Transverse colon (tissue), 3 donors: ENCODE data around the gene PLCZ1.

Experiments used
- POLR2A ChIP-seq: fragments of 450-650 bp; IDR thresholded peaks from one replicate; pipeline ENCODE4 v1.6.1; 2016; ENCODE audit warnings: antibody characterized with exemption, mild to moderate bottlenecking, moderate library complexity
- TF ChIP-seq, protein P1 (sequence below), 5 experiments: fragments of 200-600 bp in 3 of 5; fragments of 450-650 bp in 2 of 5; sonication (generic) in 3 of 5; IDR thresholded peaks; 1 replicate in 2 of 5; 2 replicates in 3 of 5; pipeline ENCODE4 v1.5.1; 2016 to 2017; ENCODE audit warnings: antibody characterized with exemption in 5 of 5, inconsistent platforms in 3 of 5, mild to moderate bottlenecking in 2 of 5, moderate library complexity in 1 of 5

DNA sequence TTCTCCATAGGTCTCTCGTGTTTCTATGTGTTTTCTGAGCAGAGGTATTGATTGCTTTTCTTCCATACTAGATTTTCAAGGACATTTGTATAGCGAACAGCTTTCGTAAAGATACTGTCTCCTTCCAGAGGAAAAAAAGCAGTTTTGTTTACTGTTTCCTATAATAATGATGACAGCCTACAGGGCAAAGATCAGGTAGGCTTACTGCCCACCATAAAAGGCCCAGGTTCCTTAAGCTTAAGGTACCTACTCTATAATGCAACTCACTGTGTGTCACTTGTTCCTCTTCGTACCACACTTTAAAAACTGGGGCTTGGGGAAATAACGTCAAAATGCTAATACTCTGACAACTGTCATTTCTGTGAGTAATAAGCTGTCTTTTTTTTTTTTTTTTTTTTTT lies 6.7 kb downstream of the PLCZ1 start:
- TF ChIP-seq, protein P1, sequence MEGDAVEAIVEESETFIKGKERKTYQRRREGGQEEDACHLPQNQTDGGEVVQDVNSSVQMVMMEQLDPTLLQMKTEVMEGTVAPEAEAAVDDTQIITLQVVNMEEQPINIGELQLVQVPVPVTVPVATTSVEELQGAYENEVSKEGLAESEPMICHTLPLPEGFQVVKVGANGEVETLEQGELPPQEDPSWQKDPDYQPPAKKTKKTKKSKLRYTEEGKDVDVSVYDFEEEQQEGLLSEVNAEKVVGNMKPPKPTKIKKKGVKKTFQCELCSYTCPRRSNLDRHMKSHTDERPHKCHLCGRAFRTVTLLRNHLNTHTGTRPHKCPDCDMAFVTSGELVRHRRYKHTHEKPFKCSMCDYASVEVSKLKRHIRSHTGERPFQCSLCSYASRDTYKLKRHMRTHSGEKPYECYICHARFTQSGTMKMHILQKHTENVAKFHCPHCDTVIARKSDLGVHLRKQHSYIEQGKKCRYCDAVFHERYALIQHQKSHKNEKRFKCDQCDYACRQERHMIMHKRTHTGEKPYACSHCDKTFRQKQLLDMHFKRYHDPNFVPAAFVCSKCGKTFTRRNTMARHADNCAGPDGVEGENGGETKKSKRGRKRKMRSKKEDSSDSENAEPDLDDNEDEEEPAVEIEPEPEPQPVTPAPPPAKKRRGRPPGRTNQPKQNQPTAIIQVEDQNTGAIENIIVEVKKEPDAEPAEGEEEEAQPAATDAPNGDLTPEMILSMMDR (IDR thresholded peaks at IDR 0.05) = no peak
- TF ChIP-seq POLR2A = no peak
